Measurements from ENCODE around the gene EXPH5. TPM values are rescaled to one million over a fixed set of nuclear protein-coding genes. Genes with fewer than 3 reads are reported as not detected.

The EXPH5 gene
- total RNA-seq, 1 experiment from 2014 or later = 18.3 TPM

GRCh38 chr11:108518581-108518980 lies 75.0 kb downstream of the EXPH5 start:
- no peaks in the 10 kb centered on the region for H3K4me1 ChIP-seq (ENCODE audit: control insufficient read depth in 1 of 2, insufficient read depth in 2 of 2, low read length in 2 of 2)
- H3K27me3 ChIP-seq (ENCODE audit: insufficient read depth, low read length) = no peaks in the 10 kb centered on the region
- H3K79me2 ChIP-seq (ENCODE audit: insufficient read depth, low read length) = no peaks in the 10 kb centered on the region
- CTCF ChIA-PET = no interaction called here
- no peak overlapping the region for H3K27ac ChIP-seq (ENCODE audit: low read depth, low read length)
- no peak for ATAC-seq
- TF ChIP-seq CTCF (IDR thresholded peaks at IDR 0.05 in 2 of 3, conservative IDR thresholded peaks at IDR 0.05 in 1 of 3; ENCODE audit: borderline replicate concordance in 1 of 3, insufficient read depth in 1 of 3, low read depth in 2 of 3, low read length in 2 of 3) = no peak
- no peak for TF ChIP-seq POLR2AphosphoS5 (IDR thresholded peaks at IDR 0.05; ENCODE audit: low read depth, low read length)
- no peak for TF ChIP-seq EZH2 (IDR thresholded peaks at IDR 0.05)
- TF ChIP-seq CBX3 (IDR thresholded peaks at IDR 0.05; ENCODE audit: low read depth) = no peak
- TF ChIP-seq REST (IDR thresholded peaks at IDR 0.05; ENCODE audit: low read depth) = no peak
- no peak for TF ChIP-seq ATF3 (IDR thresholded peaks at IDR 0.05)
- TF ChIP-seq JUND (IDR thresholded peaks at IDR 0.05) = no peak
- no peak for TF ChIP-seq SRF (IDR thresholded peaks at IDR 0.05; ENCODE audit: low read depth)
- TF ChIP-seq SIN3A (IDR thresholded peaks at IDR 0.05; ENCODE audit: low read depth) = no peak
- TF ChIP-seq YY1 (IDR thresholded peaks at IDR 0.05; ENCODE audit: extremely low read depth, insufficient replicate concordance, low read depth, low read length) = no peak
- no peak for TF ChIP-seq SP1 (IDR thresholded peaks at IDR 0.05; ENCODE audit: low read depth)
- no peak for TF ChIP-seq ZNF274 (IDR thresholded peaks at IDR 0.05; ENCODE audit: low read depth, low read length)
- no peak for TF ChIP-seq TCF7L2 (IDR thresholded peaks at IDR 0.05; ENCODE audit: borderline replicate concordance, extremely low read depth, insufficient read depth, insufficient read length)
- intact Hi-C loops (cut with micrococcal nuclease) = no loop called here
- H2AFZ ChIP-seq (ENCODE audit: low read depth, low read length, poor library complexity, severe bottlenecking) = no peak overlapping the region
- POLR2A ChIA-PET = no interaction called here
- H4K20me1 ChIP-seq (ENCODE audit: insufficient read depth) = no peaks in the 10 kb centered on the region
- H3K4me3 ChIP-seq (replicated peaks in 1 of 2; ENCODE audit: low read depth in 1 of 2, low read length in 2 of 2) = no peak overlapping the region
- no peak overlapping the region for H3K9ac ChIP-seq (ENCODE audit: low read length)
- no peaks in the 10 kb centered on the region for H3K9me2 ChIP-seq (ENCODE audit: insufficient read depth)
- no peak overlapping the region for H3K4me2 ChIP-seq (ENCODE audit: low read length)
- no peak for DNase-seq (ENCODE audit: low read depth, low spot score)
- H3K9me3 ChIP-seq (ENCODE audit: control insufficient read depth in 1 of 2, insufficient read depth in 1 of 2, low read depth in 1 of 2, low read length in 2 of 2) = no peaks in the 10 kb centered on the region
- BruUV-seq (replicated peaks) = no TSS peak
- RAD21 ChIA-PET (ENCODE audit: low non-redundant PET in 1 of 2, low total read pairs in 2 of 2, uncharacterized antibody in 2 of 2, unreplicated experiment in 2 of 2) = no interaction called here
- H3K36me3 ChIP-seq (ENCODE audit: control insufficient read depth in 1 of 2, insufficient read depth in 2 of 2, low read length in 2 of 2) = peaks cover 3 to 11% of the 10 kb centered on the region in 2 experiments; a peak in 2 of 4 replicates

Data from HCT116 (cell line).